Stimulated activated CD8-positive, alpha-beta memory T cell treated with anti-CD3 and anti-CD28 coated beads, Interleukin-15, amount 100 ng/mL, for 4 hours (primary cell): Measurements from ENCODE around the gene TPM2.

ENCODE experiments used
- DNase-seq, 2 donors: peaks; one replicate each; pipeline ENCODE4 v3.0.0-alpha.2; 2020; ENCODE audit warnings: low read depth in 2 of 2

The TPM2 gene

DNA sequence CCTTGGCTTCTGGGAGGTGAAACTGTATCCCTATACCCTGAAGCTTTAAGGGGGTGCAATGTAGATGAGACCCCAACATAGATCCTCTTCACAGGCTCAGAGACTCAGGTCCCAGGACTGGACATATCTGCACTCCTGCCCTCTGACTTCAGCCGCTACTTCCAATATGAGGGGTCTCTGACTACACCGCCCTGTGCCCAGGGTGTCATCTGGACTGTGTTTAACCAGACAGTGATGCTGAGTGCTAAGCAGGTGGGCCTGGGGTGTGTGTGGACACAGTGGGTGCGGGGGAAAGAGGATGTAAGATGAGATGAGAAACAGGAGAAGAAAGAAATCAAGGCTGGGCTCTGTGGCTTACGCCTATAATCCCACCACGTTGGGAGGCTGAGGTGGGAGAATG lies 10.6 kb downstream of the TPM2 start:
- no peak for DNase-seq

GRCh38 chr9:35675732-35676392 lies 13.9 kb downstream of the TPM2 start:
- DNase-seq = no peak

- no peak for DNase-seq
These were observed 14.5 kb downstream of the TPM2 start for GRCh38 chr9:35675204-35675603.

DNA sequence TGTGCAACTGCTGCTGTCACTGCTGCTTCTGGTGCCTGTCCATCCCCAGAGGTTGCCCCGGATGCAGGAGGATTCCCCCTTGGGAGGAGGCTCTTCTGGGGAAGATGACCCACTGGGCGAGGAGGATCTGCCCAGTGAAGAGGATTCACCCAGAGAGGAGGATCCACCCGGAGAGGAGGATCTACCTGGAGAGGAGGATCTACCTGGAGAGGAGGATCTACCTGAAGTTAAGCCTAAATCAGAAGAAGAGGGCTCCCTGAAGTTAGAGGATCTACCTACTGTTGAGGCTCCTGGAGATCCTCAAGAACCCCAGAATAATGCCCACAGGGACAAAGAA lies 15.7 kb downstream of the TPM2 start:
- DNase-seq = no peak

DNA sequence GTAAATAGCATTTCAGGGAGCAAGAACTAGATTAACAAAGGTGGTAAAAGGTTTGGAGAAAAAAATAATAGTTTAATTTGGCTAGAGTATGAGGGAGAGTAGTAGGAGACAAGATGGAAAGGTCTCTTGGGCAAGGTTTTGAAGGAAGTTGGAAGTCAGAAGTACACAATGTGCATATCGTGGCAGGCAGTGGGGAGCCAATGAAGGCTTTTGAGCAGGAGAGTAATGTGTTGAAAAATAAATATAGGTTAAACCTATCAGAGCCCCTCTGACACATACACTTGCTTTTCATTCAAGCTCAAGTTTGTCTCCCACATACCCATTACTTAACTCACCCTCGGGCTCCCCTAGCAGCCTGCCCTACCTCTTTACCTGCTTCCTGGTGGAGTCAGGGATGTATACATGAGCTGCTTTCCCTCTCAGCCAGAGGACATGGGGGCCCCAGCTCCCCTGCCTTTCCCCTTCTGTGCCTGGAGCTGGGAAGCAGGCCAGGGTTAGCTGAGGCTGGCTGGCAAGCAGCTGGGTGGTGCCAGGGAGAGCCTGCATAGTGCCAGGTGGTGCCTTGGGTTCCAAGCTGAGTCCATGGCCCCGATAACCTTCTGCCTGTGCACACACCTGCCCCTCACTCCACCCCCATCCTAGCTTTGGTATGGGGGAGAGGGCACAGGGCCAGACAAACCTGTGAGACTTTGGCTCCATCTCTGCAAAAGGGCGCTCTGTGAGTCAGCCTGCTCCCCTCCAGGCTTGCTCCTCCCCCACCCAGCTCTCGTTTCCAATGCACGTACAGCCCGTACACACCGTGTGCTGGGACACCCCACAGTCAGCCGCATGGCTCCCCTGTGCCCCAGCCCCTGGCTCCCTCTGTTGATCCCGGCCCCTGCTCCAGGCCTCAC lies 16.3 kb downstream of the TPM2 start, which contains the start of gene CA9:
Gene CA9 (plus strand): TSS at position 797 of the 893 bp plus-strand sequence. CDS start 32 bp downstream, at position 829.
- DNase-seq = no peak

- no peak for DNase-seq
These were observed 20.2 kb downstream of the TPM2 start for GRCh38 chr9:35669331-35670145.

- no peak for DNase-seq
These were observed 21.8 kb downstream of the TPM2 start for GRCh38 chr9:35667939-35668338.

DNA sequence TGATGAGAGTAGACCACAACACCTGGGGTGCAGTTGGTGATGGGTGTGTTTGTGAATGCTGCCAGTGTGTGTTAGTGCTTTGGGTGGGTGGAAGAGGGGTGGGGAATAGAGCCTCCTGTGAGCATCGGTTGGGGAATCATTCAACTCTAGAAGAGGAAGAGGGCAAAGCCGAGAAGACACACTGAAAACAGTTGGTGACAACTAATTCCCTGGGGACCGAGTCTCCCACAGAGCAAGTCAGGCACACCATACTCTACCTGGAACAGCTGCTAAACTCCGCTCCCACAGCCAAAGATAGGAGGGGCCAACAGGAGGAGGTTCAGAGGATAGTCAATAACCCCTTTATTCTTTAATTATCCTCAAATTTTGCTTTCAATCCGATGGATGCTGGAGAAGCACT lies 23.2 kb downstream of the TPM2 start:
- no peak for DNase-seq

GRCh38 chr9:35666045-35666444 lies 23.7 kb downstream of the TPM2 start:
- no peak for DNase-seq

- no peak for DNase-seq
These were observed 24.3 kb downstream of the TPM2 start for GRCh38 chr9:35665471-35665818.

DNA sequence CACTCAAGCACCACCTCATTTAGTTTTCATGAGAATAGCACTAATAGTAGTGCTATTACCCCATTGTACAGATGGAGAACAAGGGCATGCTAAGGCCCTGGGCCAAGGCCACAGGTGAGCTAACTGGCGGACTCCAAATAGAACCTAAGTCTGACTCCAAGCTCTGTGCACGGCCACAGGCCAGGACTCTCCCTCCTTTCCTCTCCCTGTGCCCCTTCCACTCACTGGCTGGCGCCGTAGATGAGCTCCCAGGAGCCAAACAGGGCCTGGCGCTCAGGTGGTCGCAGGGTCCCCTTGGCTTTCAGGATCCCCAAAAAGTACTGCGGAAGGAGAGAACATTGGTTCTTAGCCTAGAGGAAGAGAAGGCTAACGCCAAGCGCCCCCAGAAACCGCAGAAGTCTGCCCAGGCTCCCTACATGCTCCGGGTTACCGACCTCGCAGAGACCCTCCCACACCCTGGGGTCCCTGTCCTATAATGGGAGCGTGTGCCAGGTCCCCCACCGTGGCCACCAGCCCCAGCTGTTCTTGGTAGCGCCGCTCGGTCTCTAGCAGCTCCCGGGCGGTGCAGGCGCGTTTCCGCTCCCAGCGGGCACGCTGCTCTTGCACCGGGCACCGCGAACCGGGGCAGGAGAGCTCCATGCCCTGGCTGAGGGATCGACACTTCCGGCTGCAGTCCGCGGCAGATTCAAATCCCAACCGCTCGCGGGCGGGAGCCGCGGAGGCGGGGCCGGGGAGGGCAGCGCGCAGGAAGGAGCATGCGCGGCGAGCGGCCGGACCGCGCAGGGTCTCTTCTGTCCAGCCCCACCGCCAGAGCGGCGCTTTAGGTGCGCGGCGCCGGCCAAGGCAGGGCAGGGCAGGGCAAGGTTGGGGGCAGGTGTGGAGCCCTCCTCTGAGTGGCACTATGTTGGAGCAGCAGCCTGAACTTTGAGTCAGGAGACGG lies 24.9 kb downstream of the TPM2 start, which contains the start of gene ARHGEF39:
Gene ARHGEF39 (minus strand): TSS at position 665 of the 940 bp plus-strand sequence. CDS start 26 bp downstream, at position 639.
- DNase-seq = no peak

GRCh38 chr9:35662437-35662836 lies 27.3 kb downstream of the TPM2 start:
- DNase-seq = no peak

DNA sequence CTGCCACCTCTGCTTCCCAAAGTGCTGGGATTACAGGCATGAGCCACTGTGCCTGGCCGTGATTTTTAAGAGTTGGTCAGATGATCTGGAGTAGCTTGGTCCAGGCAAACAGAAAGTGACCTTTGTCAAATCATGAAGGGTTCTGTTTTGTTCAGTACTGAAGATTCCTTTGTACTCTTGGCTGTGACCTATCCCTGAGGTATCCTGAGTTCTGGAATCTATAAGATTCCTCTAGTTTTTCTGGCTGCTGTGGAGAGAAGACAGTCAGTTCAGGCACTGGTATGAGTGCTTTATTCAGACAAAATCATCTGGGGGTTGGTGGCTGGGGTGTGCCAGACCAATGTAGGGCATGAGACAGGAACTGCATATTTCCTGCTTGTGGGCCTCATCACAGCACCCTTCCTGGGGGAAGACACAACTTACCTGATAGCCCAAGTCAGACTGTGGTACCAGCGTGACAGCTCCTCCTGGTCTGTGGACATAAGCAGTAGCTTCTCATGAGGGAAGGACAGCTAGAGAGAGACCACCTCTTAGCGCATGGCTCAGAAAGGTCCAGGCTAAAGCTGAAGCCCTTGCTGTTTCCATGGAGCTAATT lies 27.9 kb downstream of the TPM2 start:
- DNase-seq = no peak

DNA sequence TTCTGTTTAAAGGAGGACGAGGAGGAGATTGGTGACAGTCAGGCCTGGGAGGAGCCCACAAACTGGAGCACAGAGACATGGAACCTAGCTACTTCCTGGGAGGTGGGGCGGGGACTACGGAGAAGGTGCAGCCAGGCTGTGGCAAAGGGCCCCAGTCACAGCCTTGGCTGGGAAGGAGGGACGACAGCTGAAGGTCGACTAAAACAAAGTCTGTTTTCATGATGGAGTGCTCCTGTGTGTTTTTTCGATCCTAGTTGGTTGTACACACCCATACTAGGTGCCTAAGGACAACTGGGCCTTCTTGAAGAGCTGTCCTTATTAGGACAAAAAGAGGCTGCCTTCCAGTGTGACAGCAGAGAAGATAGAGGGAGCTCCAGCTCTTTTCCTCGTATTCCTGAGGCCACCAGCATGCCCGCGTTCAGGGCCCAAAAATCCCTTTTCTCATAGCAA lies 28.7 kb downstream of the TPM2 start:
- no peak for DNase-seq

DNA sequence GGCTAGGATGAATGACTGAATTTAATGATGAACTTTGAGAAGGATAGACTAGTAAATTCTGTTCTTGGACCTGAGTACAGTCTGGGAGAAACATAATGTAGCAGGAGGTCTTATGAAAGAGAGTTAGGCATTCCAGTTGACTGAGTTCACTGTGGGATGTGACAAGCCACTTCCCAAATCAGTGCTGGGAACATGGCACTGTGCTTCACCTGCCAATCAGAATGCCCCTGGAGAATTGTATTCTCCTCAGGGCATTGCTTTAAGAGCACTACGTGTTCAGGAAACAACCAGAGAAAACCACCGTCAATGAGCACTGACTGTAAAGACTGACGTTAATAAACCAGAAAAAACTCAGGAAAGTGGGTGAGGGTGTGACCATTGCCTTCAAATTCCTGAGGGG lies 30.4 kb downstream of the TPM2 start:
- DNase-seq = no peak

- no peak for DNase-seq
These were observed 30.8 kb downstream of the TPM2 start for GRCh38 chr9:35658968-35659220.

DNA sequence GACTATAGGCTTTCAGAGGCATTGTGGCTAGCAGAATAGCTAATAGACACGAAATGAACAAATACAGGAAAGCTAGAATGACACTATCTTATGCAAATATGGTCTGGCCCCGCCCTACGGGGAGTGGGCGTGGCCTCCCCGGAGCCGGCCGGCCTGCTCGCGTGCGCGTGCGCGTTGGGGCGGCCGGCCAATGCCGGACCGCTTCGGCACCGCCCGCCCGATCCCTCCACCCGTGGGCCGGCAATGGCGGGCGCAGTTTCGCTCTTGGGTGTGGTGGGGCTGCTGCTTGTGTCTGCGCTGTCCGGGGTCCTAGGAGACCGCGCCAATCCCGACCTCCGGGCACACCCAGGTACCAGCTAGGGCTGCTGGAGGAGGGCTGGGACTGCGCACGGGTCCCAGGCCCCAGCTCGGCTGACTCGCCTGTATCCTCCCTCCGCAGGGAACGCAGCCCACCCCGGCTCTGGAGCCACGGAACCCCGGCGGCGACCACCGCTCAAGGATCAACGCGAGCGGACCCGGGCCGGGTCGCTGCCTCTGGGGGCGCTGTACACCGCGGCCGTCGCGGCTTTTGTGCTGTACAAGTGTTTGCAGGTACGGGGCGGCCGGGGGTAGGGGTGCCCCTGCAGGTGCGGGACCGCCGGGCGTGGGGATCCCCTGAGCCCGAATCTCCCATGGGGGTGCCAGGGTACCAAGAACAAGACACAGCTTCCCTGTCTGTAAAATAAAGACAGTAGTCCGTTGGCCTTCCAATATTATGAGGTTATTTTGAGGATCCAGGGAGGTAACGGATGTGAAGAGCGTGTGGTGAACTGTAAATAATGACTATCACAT lies 31.4 kb downstream of the TPM2 start, which contains the start of gene CCDC107:
Gene CCDC107 (plus strand): TSS at position 156 of the 831 bp plus-strand sequence. CDS start 88 bp downstream, at position 244.
- peak; percentile 68 to 71 for DNase-seq

DNA sequence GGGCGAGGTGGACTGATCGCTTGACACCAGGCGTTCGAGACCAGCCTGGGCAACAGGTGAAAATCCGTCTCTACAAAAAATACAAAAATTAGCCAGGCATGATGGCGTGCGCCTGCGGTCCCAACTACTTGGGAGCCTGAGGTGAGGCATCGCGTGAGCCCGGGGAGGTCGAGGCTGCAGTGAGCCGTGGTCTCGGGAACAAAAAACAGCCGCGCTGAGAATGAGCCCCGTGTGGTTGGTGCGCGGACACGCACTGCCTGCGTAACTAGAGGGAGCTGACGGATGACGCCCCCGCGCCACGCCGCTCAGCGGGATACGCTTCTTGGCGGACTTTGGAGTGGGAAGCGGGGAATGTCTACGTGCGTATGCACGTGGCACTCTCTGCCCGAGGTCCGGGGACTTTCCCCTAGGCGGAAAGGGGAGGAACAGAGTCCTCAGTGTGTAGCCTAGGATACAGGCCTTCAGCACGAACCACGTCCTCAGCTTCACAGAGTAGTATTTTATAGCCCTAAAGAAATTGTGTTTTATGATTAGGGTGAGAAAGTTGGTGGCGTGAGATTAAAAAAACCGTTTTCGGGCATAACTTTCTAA lies 32.1 kb downstream of the TPM2 start, which contains the start of gene RMRP:
Gene RMRP (minus strand): TSS at position 474 of the 591 bp plus-strand sequence.
- DNase-seq = peak; percentile 85 to 94

- no peak for DNase-seq
These were observed 32.7 kb downstream of the TPM2 start for GRCh38 chr9:35656831-35657545.
